NB4 (cell line): ENCODE measurements around the gene CDSN.

ENCODE experiments used
- DNase-seq: peaks from one replicate; pipeline ENCODE4 v3.0.0; 2010; ENCODE audit warnings: low read depth
- H3K4me3 ChIP-seq: one replicate; pipeline ENCODE4 v1.5.1; 2011; ENCODE audit warnings: mild to moderate bottlenecking, low read depth, low read length, moderate library complexity
- MYC ChIP-seq: IDR thresholded peaks from 2 replicates; pipeline ENCODE4 v1.6.1; 2011; ENCODE audit warnings: low read depth, low read length
- POLR2A ChIP-seq: IDR thresholded peaks from 2 replicates; pipeline ENCODE4 v1.6.1; 2011; ENCODE audit warnings: mild to moderate bottlenecking; ENCODE audit not compliant: insufficient read length; ENCODE audit errors: extremely low read depth
- TF ChIP-seq, protein P1 (sequence below): IDR thresholded peaks from one replicate; pipeline ENCODE4 v1.5.1; 2012; ENCODE audit warnings: low read depth, low read length
- TF ChIP-seq, protein P2 (sequence below): IDR thresholded peaks from 2 replicates; pipeline ENCODE4 v1.6.1; 2011; ENCODE audit warnings: low read depth, low read length

CDSN gene

DNA sequence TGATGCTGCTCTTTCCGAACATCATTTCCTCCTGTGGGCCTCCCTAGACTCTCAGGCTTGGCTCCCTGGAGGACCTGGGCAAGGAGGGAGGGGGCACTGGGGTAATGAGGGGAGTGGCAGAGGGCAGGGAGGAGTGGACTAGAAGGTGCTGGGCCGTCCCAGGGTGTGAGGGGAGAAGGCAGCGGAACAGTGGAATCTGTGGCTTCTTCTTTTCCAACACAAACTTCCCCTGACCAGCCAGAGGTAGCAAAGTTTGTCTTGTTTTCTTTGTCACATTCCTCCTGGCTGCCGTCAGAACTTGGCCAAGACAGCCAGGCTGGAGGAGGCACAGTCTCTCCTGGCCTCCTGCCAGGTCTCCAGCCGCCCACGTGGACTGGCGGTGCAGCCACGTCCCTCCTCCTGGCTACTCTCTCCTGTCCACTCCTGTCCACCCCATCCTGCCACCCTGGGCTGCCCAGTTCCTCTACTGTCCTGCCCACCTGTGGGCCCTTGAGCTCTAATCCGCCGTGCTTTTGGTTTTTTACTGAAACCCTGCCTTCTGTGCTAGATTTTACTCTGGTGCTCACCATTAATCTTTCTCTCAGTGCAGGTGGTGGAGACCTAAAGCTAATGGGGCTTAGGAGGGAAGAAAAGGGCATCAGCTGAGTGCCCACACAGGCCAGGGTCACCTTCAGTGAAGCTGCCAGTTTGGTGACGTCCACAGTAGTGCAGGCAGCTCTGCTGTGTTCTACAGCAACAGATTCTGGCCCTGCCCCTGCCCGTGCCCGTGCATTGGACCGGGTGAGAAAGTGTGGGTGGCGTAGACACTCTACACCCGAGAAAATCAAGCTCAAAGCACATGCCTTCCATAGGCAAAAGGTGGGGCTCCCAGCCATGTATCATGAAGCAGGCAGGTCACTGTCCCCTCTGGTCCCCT, 2.8 kb upstream of the CDSN start:
- no peak for TF ChIP-seq POLR2A
- TF ChIP-seq MYC, result no peak
- TF ChIP-seq, protein P1, sequence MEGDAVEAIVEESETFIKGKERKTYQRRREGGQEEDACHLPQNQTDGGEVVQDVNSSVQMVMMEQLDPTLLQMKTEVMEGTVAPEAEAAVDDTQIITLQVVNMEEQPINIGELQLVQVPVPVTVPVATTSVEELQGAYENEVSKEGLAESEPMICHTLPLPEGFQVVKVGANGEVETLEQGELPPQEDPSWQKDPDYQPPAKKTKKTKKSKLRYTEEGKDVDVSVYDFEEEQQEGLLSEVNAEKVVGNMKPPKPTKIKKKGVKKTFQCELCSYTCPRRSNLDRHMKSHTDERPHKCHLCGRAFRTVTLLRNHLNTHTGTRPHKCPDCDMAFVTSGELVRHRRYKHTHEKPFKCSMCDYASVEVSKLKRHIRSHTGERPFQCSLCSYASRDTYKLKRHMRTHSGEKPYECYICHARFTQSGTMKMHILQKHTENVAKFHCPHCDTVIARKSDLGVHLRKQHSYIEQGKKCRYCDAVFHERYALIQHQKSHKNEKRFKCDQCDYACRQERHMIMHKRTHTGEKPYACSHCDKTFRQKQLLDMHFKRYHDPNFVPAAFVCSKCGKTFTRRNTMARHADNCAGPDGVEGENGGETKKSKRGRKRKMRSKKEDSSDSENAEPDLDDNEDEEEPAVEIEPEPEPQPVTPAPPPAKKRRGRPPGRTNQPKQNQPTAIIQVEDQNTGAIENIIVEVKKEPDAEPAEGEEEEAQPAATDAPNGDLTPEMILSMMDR, result no peak
- TF ChIP-seq, protein P2, sequence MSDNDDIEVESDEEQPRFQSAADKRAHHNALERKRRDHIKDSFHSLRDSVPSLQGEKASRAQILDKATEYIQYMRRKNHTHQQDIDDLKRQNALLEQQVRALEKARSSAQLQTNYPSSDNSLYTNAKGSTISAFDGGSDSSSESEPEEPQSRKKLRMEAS, result no peak
- no peak overlapping the region for H3K4me3 ChIP-seq
- no peak for DNase-seq

DNA sequence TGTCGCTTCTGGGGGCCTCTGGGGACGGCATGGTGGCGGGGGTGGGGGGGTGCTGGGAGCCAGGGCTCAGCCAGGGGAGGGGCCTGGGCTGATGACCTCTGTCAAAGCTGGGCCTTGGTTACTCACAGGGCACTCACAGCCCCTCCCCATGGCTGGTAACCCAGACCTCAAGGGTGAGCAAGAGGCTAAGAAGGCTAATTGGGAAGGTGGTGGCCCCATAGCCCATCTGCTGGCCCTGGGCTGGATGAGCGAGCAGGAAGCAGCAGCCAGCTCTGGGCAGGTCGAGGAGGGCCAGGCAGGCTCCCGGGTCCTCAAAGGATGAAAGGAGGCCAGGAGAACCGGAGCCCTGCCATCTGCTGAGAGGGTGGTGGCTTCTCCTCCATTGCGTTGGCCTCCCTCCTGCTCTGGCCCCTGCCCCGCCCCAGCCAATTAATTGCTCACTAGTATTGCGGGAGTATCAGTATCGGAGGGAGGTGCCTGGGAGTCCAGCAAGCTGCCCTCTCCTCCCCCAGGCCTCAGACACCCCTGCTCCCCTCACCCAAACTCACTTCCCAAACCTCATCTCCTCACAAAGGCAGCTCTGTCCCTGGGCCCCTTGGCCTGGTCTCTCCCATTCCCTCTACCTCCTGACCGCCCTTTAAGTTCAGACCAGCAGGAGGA, 1.0 kb upstream of the CDSN start:
- TF ChIP-seq, protein P1, result no peak
- TF ChIP-seq, protein P2, result no peak
- TF ChIP-seq MYC (no peak), POLR2A (no peak)
- no peak for DNase-seq
- no peak overlapping the region for H3K4me3 ChIP-seq

DNA sequence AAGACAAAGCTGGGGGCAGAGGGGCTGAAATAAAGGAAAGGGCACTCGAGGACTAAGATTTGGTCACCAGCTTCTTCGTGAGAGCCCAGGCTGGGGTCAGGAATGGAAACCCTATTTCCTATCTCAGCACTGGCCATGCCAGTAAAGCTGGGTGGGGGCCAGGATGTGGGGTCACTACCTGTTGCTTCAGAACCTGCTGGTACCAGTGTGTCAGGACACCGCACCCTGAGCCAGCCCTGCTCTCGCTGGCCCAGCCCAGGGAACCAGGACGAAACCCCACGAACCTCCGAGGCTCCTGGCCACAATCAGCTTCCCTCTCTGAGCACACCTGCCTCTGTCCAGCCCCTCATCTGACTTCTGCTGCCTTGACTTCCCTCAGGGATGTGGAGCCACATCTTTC, 2.1 kb downstream of the CDSN start:
- DNase-seq, result no peak
- TF ChIP-seq MYC (no peak), POLR2A (no peak)
- TF ChIP-seq, protein P2, result no peak
- TF ChIP-seq, protein P1, result no peak
- no peak overlapping the region for H3K4me3 ChIP-seq

DNA sequence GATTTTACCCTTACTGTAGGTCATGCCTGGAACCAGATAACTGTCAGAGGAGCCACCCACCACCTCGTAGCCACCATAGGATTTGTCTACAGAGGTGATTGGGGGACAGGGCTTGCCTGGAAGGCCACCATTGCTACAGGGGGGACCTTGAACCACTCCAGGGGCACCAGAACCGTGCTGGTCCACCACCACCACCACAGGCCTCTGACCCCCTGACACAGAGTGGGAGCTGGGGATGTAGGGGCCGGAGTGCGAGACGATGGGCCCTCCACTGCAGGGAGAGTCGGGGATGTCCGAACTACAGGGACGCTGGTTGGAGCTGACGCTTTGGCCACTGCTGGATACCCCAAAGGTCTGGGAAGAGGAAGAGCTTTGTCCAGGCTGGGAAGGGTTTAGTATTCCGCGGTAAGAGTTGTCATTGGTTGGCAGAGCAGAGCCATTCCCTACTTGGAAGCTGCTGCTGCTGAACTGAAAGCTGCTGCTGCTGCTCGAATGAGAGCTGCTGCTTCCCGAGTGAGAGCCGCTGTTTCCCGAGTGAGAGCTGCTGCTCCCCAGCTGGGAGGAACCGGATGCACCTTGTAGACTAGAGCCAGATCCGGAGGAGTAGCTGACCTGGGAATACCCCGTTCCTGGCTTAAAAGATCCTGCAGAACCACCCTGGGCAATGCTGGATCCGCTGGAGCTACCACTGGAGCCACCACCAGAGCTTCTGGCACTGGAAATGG, 3.4 kb downstream of the CDSN start:
- no peak for DNase-seq

DNA sequence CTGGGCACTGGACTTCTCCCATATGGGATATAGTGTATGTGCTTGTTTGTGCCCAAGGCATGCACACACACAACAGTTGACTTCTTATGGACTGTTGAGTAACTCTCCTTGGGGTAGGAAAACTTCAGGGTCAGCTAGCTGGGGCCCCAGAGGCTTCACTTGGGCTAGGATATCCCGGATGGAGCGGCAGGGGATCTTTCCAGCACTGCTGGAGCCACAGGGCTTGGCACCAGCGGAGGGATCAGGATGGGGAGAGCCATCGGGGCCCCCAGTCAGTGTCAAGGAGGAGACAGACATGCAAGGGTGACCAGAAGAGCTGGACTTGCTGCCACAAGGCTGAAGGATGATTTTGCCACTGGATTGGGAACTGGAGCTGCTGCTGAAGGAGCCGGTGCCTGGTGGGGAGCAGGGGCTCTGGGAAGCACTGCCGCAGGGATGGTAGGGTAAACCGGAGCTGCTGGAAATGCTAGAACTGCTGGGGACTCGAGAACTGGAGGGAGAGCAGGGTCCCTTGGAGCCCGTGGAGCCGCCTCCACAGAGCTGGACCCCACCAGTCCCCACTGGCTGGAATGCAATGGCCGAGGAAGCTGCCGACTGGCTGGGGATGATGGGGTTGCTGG, 4.2 kb downstream of the CDSN start:
- TF ChIP-seq POLR2A (no peak), MYC (no peak)
- TF ChIP-seq, protein P2, result no peak
- TF ChIP-seq, protein P1, result no peak
- DNase-seq, result no peak
- no peak overlapping the region for H3K4me3 ChIP-seq

More for the DNA sequence above, 3.4 kb downstream of the CDSN start:
- no peak overlapping the region for H3K4me3 ChIP-seq
- TF ChIP-seq, protein P1, result no peak
- TF ChIP-seq POLR2A, result no peak
- no peak for TF ChIP-seq MYC
- TF ChIP-seq, protein P2, result no peak
